ENCODE measurements around the gene GAS7.

The GAS7 gene

GRCh38 chr17:10042589-10043244 is 155.7 kb downstream of the GAS7 start:
- no peak for DNase-seq (ENCODE audit: low spot score)
- no peak for TF ChIP-seq CTCF (IDR thresholded peaks at IDR 0.05; ENCODE audit: extremely low read depth, missing control alignments)

- no peak for TF ChIP-seq CTCF (IDR thresholded peaks at IDR 0.05; ENCODE audit: extremely low read depth, missing control alignments)
- peak; percentile 43 for DNase-seq (ENCODE audit: low spot score)
Measured at GRCh38 chr17:10041916-10042588, 156.4 kb downstream of the GAS7 start.

- DNase-seq (ENCODE audit: low spot score), result no peak
- no peak for TF ChIP-seq CTCF (IDR thresholded peaks at IDR 0.05; ENCODE audit: extremely low read depth, missing control alignments)
Measured at GRCh38 chr17:10041287-10041612, 157.2 kb downstream of the GAS7 start.

- TF ChIP-seq CTCF (IDR thresholded peaks at IDR 0.05; ENCODE audit: extremely low read depth, missing control alignments), result no peak
- DNase-seq (ENCODE audit: low spot score), result no peak
Measured at GRCh38 chr17:10036511-10037061, 161.8 kb downstream of the GAS7 start.

- no peak for DNase-seq (ENCODE audit: low spot score)
- no peak for TF ChIP-seq CTCF (IDR thresholded peaks at IDR 0.05; ENCODE audit: extremely low read depth, missing control alignments)
Measured at GRCh38 chr17:10035885-10036284, 162.5 kb downstream of the GAS7 start.

GRCh38 chr17:10034719-10035475 is 163.5 kb downstream of the GAS7 start:
- TF ChIP-seq CTCF (IDR thresholded peaks at IDR 0.05; ENCODE audit: extremely low read depth, missing control alignments), result no peak
- no peak for DNase-seq (ENCODE audit: low spot score)

GRCh38 chr17:10033959-10034358 is 164.4 kb downstream of the GAS7 start:
- DNase-seq (ENCODE audit: low spot score), result no peak

More at GRCh38 chr17:10033959-10034358, 164.4 kb downstream of the GAS7 start:
- no peak for TF ChIP-seq CTCF (IDR thresholded peaks at IDR 0.05; ENCODE audit: extremely low read depth, missing control alignments)

All from GM20000 (cell line).